Nephron progenitor cell (in vitro differentiated cells): Measurements from ENCODE around the gene DEDD.

ENCODE experiments used
- DNase-seq: peaks from one replicate; pipeline ENCODE4 v3.0.0; 2021
- H3K27ac Mint-ChIP-seq: 2 replicates; pipeline ENCODE4 v1.8.0; 2021; ENCODE audit warnings: mild to moderate bottlenecking, moderate library complexity, mixed read lengths
- H3K27me3 Mint-ChIP-seq: 2 replicates; pipeline ENCODE4 v1.8.0; 2021; ENCODE audit warnings: mild to moderate bottlenecking, low read depth, mixed read lengths; ENCODE audit not compliant: poor library complexity
- H3K36me3 Mint-ChIP-seq: 2 replicates; pipeline ENCODE4 v1.8.0; 2021; ENCODE audit warnings: low read depth, mixed read lengths
- H3K4me1 Mint-ChIP-seq: 2 replicates; pipeline ENCODE4 v1.8.0; 2021; ENCODE audit warnings: mixed read lengths
- H3K4me3 Mint-ChIP-seq: 2 replicates; pipeline ENCODE4 v1.8.0; 2021; ENCODE audit warnings: mild to moderate bottlenecking, moderate library complexity, mixed read lengths
- H3K9me3 Mint-ChIP-seq: 2 replicates; pipeline ENCODE4 v1.8.0; 2021; ENCODE audit warnings: mild to moderate bottlenecking, moderate library complexity, mixed read lengths
- CTCF ChIP-seq: fragments of 200-600 bp; sonication (generic); IDR thresholded peaks from 2 replicates; pipeline ENCODE4 v1.5.0; 2021; ENCODE audit warnings: antibody characterized with exemption

DEDD gene

DNA sequence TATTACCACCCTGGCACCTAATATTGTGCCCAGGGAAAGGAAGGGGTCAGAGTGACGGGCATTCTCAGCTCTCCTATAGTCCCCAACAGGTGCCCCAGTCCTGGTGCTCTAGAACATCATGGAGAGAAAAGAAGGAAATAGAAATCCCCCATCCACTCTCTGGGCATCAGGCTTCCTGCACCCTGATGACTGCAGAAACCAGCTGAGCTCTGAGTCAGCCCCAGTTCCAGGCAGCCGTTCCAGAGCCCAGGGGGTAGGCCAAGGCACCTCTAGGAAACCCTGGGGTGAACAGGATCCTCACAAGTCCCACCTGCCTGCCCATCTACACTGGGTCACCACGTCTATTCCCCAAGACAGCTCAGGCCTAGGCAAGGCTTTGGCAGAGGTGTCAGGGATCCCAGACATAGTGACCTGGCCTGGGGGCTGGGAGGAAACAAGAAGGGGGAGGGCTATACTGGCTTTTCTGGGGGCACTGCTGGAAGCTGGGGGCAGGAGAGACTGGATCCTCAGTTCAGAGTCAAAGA lies 43.8 kb downstream of the DEDD start:
- Mint-ChIP-seq H3K36me3 (no peaks in the 10 kb centered on the region), H3K27me3 (peaks cover 7% of the 10 kb centered on the region), H3K4me3 (no peak overlapping the region), H3K9me3 (no peaks in the 10 kb centered on the region), H3K4me1 (peaks cover 43% of the 10 kb centered on the region), H3K27ac (no peak overlapping the region)
- no peak for TF ChIP-seq CTCF
- DNase-seq, result no peak

DNA sequence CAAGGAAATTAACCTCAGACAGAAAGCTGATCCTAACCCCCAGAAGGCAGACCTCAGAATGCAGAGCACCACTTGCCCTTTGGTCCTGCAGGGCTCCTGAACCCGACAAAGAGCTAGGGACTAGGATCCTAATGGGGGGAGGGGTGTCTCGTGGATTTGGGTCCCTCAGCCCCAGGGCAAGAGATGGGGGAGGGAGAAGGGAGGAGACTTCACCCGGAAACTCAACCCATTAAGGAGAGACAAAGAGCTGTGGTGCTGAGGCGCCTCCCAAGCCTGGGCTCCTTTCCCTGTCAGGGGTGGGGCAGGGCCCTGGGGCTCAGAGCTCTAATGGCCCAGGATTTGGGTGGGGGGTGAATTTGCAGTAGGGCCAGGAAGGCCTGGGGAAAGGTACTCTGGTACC lies 46.0 kb downstream of the DEDD start:
- no peak overlapping the region for H3K4me3 Mint-ChIP-seq

DNA sequence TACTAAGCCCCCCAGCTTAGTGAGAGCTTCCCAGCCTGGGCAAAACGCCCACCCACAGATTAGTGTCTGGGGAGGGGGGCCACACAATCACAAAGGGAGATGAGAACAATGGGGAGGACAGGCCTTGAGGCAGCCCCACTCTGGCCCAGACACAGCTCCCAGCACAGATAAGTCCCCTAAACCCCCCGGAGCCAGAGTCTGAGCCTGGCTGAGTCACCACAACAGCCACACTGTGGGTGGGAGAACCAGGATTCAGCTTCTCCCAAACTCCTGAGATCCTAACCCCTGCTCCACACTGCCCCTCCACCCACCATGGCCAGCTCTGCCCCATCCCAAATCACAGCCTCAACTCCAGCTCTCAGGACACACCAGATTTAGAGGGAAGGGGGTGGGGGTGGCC lies 47.3 kb downstream of the DEDD start:
- no peak for DNase-seq
- Mint-ChIP-seq H3K9me3 (no peaks in the 10 kb centered on the region), H3K36me3 (no peaks in the 10 kb centered on the region), H3K4me1 (peaks cover 48% of the 10 kb centered on the region), H3K27me3 (peaks cover 6% of the 10 kb centered on the region), H3K4me3 (no peak overlapping the region), H3K27ac (no peak overlapping the region)
- TF ChIP-seq CTCF, result no peak

More for the DNA sequence above, 46.0 kb downstream of the DEDD start:
- Mint-ChIP-seq H3K27me3 (peaks cover 3% of the 10 kb centered on the region), H3K4me1 (peaks cover 43% of the 10 kb centered on the region), H3K9me3 (no peaks in the 10 kb centered on the region), H3K36me3 (no peaks in the 10 kb centered on the region), H3K27ac (no peak overlapping the region)
- DNase-seq, result no peak
- no peak for TF ChIP-seq CTCF

GRCh38 chr1:161084597-161084988 lies 47.9 kb downstream of the DEDD start:
- H3K27me3 Mint-ChIP-seq, result peaks cover 6% of the 10 kb centered on the region
- no peak for TF ChIP-seq CTCF
- peaks cover 51% of the 10 kb centered on the region for H3K4me1 Mint-ChIP-seq
- no peak for DNase-seq
- no peaks in the 10 kb centered on the region for H3K9me3 Mint-ChIP-seq
- no peaks in the 10 kb centered on the region for H3K36me3 Mint-ChIP-seq
- peak overlapping the region; percentile 11 for H3K27ac Mint-ChIP-seq
- no peak overlapping the region for H3K4me3 Mint-ChIP-seq

GRCh38 chr1:161083748-161084596 lies 48.5 kb downstream of the DEDD start:
- H3K27ac Mint-ChIP-seq, result peak overlapping the region; percentile 11
- no peaks in the 10 kb centered on the region for H3K9me3 Mint-ChIP-seq
- no peak for DNase-seq
- H3K36me3 Mint-ChIP-seq, result no peaks in the 10 kb centered on the region
- no peak for TF ChIP-seq CTCF
- peaks cover 51% of the 10 kb centered on the region for H3K4me1 Mint-ChIP-seq
- peaks cover 4% of the 10 kb centered on the region for H3K27me3 Mint-ChIP-seq
- no peak overlapping the region for H3K4me3 Mint-ChIP-seq
